IMR-90 (cell line): ENCODE results near the gene NKX6-2. TPM values are rescaled to one million over a fixed set of nuclear protein-coding genes. Genes with fewer than 3 reads are reported as not detected.

Source experiments
- ATAC-seq: fragments of 200-7000 bp; cut with Tn5 transposase; 2 replicates; pipeline ENCODE4 v1.9.1; 2020; ENCODE audit warnings: low read depth, mild to moderate bottlenecking, moderate library complexity
- BruUV-seq: library from RNA; stranded (reverse); fragments of 400-500 nt; replicated peaks from 2 replicates; lab custom pipeline; 2021; lab: Mats Ljungman, UMichigan
- CTCF ChIA-PET: fragments of 300-600 bp; formaldehyde crosslinking; extraction: SDS; loops from one replicate; lab custom pipeline; 2021; ENCODE audit warnings: antibody characterized with exemption; lab: Yijun Ruan, JAX
- POLR2A ChIA-PET: fragments of 300-600 bp; sonication (Branson Sonifier 250); formaldehyde crosslinking; loops from one replicate; lab custom pipeline; 2022; ENCODE audit warnings: antibody characterized with exemption; ENCODE audit not compliant: unreplicated experiment; lab: Charles Lee
- DNase-seq: peaks from one replicate; pipeline ENCODE4 v3.0.0; 2013
- H2AFZ ChIP-seq: replicated peaks from 2 replicates; pipeline ENCODE3; 2013; ENCODE audit warnings: low read length, mild to moderate bottlenecking; ENCODE audit not compliant: poor library complexity
- H2AK5ac ChIP-seq: 2 replicates; pipeline ENCODE4 v1.6.1; 2013; ENCODE audit warnings: low read depth, low read length, inconsistent platforms
- H2AK9ac ChIP-seq: replicated peaks from 2 replicates; pipeline ENCODE3; 2013; ENCODE audit warnings: mild to moderate bottlenecking, low read depth, low read length, moderate library complexity; ENCODE audit not compliant: poor library complexity
- H2BK120ac ChIP-seq: 2 replicates; pipeline ENCODE4 v1.6.1; 2013; ENCODE audit warnings: low read depth, low read length, inconsistent platforms
- H2BK15ac ChIP-seq: 3 replicates; pipeline ENCODE4 v1.6.1; 2013; ENCODE audit warnings: low read depth, low read length, inconsistent platforms
- H2BK20ac ChIP-seq: 2 replicates; pipeline ENCODE4 v1.6.1; 2013; ENCODE audit warnings: low read depth, mild to moderate bottlenecking, inconsistent platforms, low read length, moderate library complexity
- H2BK5ac ChIP-seq: 2 replicates; pipeline ENCODE4 v1.6.1; 2013; ENCODE audit warnings: mild to moderate bottlenecking, low read depth, low read length, inconsistent platforms; ENCODE audit not compliant: poor library complexity, severe bottlenecking
- H3K14ac ChIP-seq: replicated peaks from 2 replicates; pipeline ENCODE4 v1.6.1; 2013; ENCODE audit warnings: low read depth, low read length, inconsistent platforms
- H3K18ac ChIP-seq: 2 replicates; pipeline ENCODE4 v1.6.1; 2013; ENCODE audit warnings: low read depth, low read length, control low read depth
- H3K23ac ChIP-seq: 2 replicates; pipeline ENCODE4 v1.6.1; 2013; ENCODE audit warnings: low read depth, low read length, inconsistent platforms
- H3K27ac ChIP-seq: 2 replicates; pipeline ENCODE4 v1.5.1; 2013; ENCODE audit warnings: mild to moderate bottlenecking, control low read depth, low read length; ENCODE audit not compliant: insufficient read depth
- H3K27me3 ChIP-seq: 2 replicates; pipeline ENCODE4 v1.6.1; 2013; ENCODE audit warnings: low read length; ENCODE audit not compliant: control insufficient read depth, insufficient read depth
- H3K36me3 ChIP-seq: 2 replicates; pipeline ENCODE4 v1.6.1; 2013; ENCODE audit warnings: low read length, mixed read lengths; ENCODE audit not compliant: control insufficient read depth, insufficient read depth
- H3K4ac ChIP-seq: 2 replicates; pipeline ENCODE4 v1.6.1; 2013; ENCODE audit warnings: low read depth, low read length, inconsistent platforms
- H3K4me1 ChIP-seq: 2 replicates; pipeline ENCODE4 v1.6.1; 2013; ENCODE audit warnings: low read length, mixed read lengths; ENCODE audit not compliant: control insufficient read depth, insufficient read depth
- H3K4me2 ChIP-seq: 2 replicates; pipeline ENCODE4 v1.6.1; 2013; ENCODE audit warnings: low read depth, mild to moderate bottlenecking, control low read depth, low read length, moderate library complexity
- H3K4me3 ChIP-seq: 2 replicates; pipeline ENCODE4 v1.5.1; 2013; ENCODE audit warnings: low read depth, mild to moderate bottlenecking, control low read depth, low read length, moderate library complexity; ENCODE audit not compliant: insufficient read depth
- H3K56ac ChIP-seq: 2 replicates; pipeline ENCODE4 v1.6.1; 2013; ENCODE audit warnings: low read length, inconsistent platforms; ENCODE audit not compliant: insufficient read depth; ENCODE audit errors: extremely low read depth
- H3K79me1 ChIP-seq, 2 experiments: 2 replicates each; pipeline ENCODE4 v1.6.1; 2013; ENCODE audit warnings: low read length in 2 of 2, inconsistent platforms in 1 of 2, low read depth in 1 of 2
- H3K9ac ChIP-seq: 2 replicates; pipeline ENCODE4 v1.6.1; 2013; ENCODE audit warnings: low read depth, low read length, control low read depth
- H3K9me1 ChIP-seq: 2 replicates; pipeline ENCODE4 v1.6.1; 2013; ENCODE audit warnings: low read length, inconsistent platforms; ENCODE audit not compliant: insufficient read depth
- H3K9me3 ChIP-seq: 2 replicates; pipeline ENCODE4 v1.6.1; 2013; ENCODE audit warnings: low read length; ENCODE audit not compliant: control insufficient read depth, insufficient read depth
- H4K20me1 ChIP-seq: 2 replicates; pipeline ENCODE4 v1.6.1; 2013; ENCODE audit warnings: low read length, inconsistent platforms; ENCODE audit not compliant: insufficient read depth
- H4K5ac ChIP-seq: 2 replicates; pipeline ENCODE4 v1.6.1; 2013; ENCODE audit warnings: mild to moderate bottlenecking, low read depth, low read length, control low read depth
- H4K8ac ChIP-seq, 2 experiments: 2 replicates each; pipeline ENCODE4 v1.6.1; 2013; ENCODE audit warnings: low read depth in 2 of 2, low read length in 2 of 2, control low read depth in 1 of 2, inconsistent platforms in 1 of 2
- H4K91ac ChIP-seq: 2 replicates; pipeline ENCODE4 v1.6.1; 2013; ENCODE audit warnings: low read depth, low read length, inconsistent platforms; ENCODE audit not compliant: insufficient read depth
- BHLHE40 ChIP-seq: fragments of 150-350 bp; IDR thresholded peaks from 2 replicates; pipeline ENCODE4 v1.6.1; 2016; ENCODE audit warnings: mild to moderate bottlenecking, low read depth, low read length
- CEBPB ChIP-seq: IDR thresholded peaks from 2 replicates; pipeline ENCODE4 v1.6.1; 2012; ENCODE audit warnings: low read depth, low read length, improper control_type of control experiment
- CHD1 ChIP-seq: IDR thresholded peaks from 2 replicates; pipeline ENCODE4 v1.6.1; 2012; ENCODE audit warnings: low read depth, low read length, improper control_type of control experiment
- FOS ChIP-seq: fragments of 150-350 bp; IDR thresholded peaks from 2 replicates; pipeline ENCODE4 v1.6.1; 2016; ENCODE audit warnings: low read depth, low read length
- MAFK ChIP-seq: IDR thresholded peaks from 2 replicates; pipeline ENCODE4 v1.6.1; 2012; ENCODE audit warnings: low read depth, low read length, improper control_type of control experiment
- MAZ ChIP-seq: IDR thresholded peaks from 2 replicates; pipeline ENCODE4 v1.6.1; 2012; ENCODE audit warnings: low read depth, mild to moderate bottlenecking, low read length, improper control_type of control experiment, moderate library complexity, borderline replicate concordance
- MXI1 ChIP-seq: IDR thresholded peaks from 2 replicates; pipeline ENCODE4 v1.6.1; 2012; ENCODE audit warnings: low read depth, mild to moderate bottlenecking, low read length, moderate library complexity, borderline replicate concordance
- NFE2L2 ChIP-seq: fragments of 150-350 bp; IDR thresholded peaks from 2 replicates; pipeline ENCODE4 v1.6.1; 2016; ENCODE audit warnings: low read depth, mild to moderate bottlenecking, low read length
- POLR2A ChIP-seq: IDR thresholded peaks from 2 replicates; pipeline ENCODE4 v1.6.1; 2012; ENCODE audit warnings: mild to moderate bottlenecking, low read depth, low read length
- RAD21 ChIP-seq: IDR thresholded peaks from 2 replicates; pipeline ENCODE4 v1.6.1; 2012; ENCODE audit warnings: low read length, improper control_type of control experiment
- RCOR1 ChIP-seq: IDR thresholded peaks from 2 replicates; pipeline ENCODE4 v1.6.1; 2012; ENCODE audit warnings: mild to moderate bottlenecking, low read length, improper control_type of control experiment; ENCODE audit not compliant: insufficient replicate concordance
- RFX5 ChIP-seq: IDR thresholded peaks from 2 replicates; pipeline ENCODE4 v1.8.0; 2012; ENCODE audit warnings: low read depth, mild to moderate bottlenecking, low read length, moderate library complexity
- SMC3 ChIP-seq: fragments of 150-350 bp; IDR thresholded peaks from 2 replicates; pipeline ENCODE4 v1.6.1; 2016; ENCODE audit warnings: low read depth, mild to moderate bottlenecking, antibody characterized with exemption, low read length, moderate library complexity
- WGBS, 2 experiments: methylation state at CpG; one replicate each; pipeline versions ENCODE4 v1.1.5 to v1.1.7; 2013; ENCODE audit warnings: missing lambda C conversion rate in 2 of 2; ENCODE audit not compliant: insufficient read length in 1 of 2; ENCODE audit errors: extremely low coverage in 2 of 2; 5-methylcytosine and 5-hydroxymethylcytosine counted together
- dilution Hi-C: fragments of 300-500 bp; cut with HindIII; formaldehyde crosslinking; loops from one replicate; pipeline ENCODE4 v1.14.3; 2018; ENCODE audit warnings: low sequenced_read_pairs; ENCODE audit not compliant: unreplicated experiment
- in situ Hi-C: fragments of 300-500 bp; cut with MboI; formaldehyde crosslinking; loops from 3 replicates; pipeline ENCODE4 v1.14.3; 2019; ENCODE audit warnings: low sequenced_read_pairs, inconsistent platforms, mixed read lengths
- intact Hi-C: fragments of 100-400 bp; cut with micrococcal nuclease; formaldehyde crosslinking; loops from 2 replicates; pipeline ENCODE4 v1.10.0; 2022
- polyA plus RNA-seq, 3 experiments: library from polyadenylated mRNA; depleted of rRNA; stranded (reverse); fragments of >200 nt; gene quantifications; 2 replicates each; pipeline ENCODE4 v1.2.3, GENCODE V29; 2012; ENCODE audit warnings: low replicate concordance in 1 of 3
- total RNA-seq: library from RNA; depleted of rRNA; stranded (reverse); fragments of >200 nt; gene quantifications from 2 replicates; pipeline ENCODE4 v1.2.3, GENCODE V29; 2012
- TF ChIP-seq, protein P1 (sequence below): fragments of 150-350 bp; IDR thresholded peaks from 2 replicates; pipeline ENCODE4 v1.6.1; 2016; ENCODE audit warnings: low read depth, mild to moderate bottlenecking, low read length, moderate library complexity, borderline replicate concordance
- TF ChIP-seq, protein P2 (sequence below): conservative IDR thresholded peaks from 2 replicates; pipeline ENCODE4 v1.5.1; 2012; ENCODE audit warnings: mild to moderate bottlenecking, low read depth, low read length, improper control_type of control experiment
- TF ChIP-seq, protein P3 (sequence below): fragments of 150-350 bp; IDR thresholded peaks from 2 replicates; pipeline ENCODE4 v1.6.1; 2017; ENCODE audit warnings: mild to moderate bottlenecking, antibody characterized with exemption, low read length, low read depth

NKX6-2 gene
- total and polyA plus RNA-seq, 2 of the 4 experiments (the other 2 are of a cell fraction), result not detected

DNA sequence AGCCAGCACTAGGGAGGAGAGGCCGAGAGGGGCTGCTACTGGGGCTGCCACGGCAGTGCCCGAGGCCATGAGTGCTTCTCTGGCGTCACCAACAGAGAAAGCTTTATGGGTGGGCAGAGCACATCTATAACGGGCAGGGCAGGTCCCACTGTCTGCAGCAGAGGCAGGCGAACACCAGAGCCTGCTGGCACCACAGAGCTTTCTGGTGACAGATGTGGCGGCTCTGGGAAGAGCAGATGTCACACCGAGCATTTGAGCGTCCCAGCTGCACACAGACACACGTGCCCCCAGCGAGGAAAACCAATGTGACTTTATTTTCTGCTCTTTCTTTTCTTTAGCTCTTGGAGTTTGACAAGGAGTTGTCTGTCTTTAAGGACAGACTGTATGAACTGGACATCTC is 20.5 kb downstream of the NKX6-2 start:
- H3K79me1 ChIP-seq, result no peaks in the 10 kb centered on the region
- H2BK5ac ChIP-seq, result no peak overlapping the region
- ATAC-seq (no peak), DNase-seq (no peak)
- BruUV-seq, result no TSS peak
- in situ Hi-C loops (no loop called here), dilution Hi-C loops (no loop called here), intact Hi-C loops (no loop called here)
- no peak overlapping the region for H2BK20ac ChIP-seq
- no peak overlapping the region for H2AK9ac ChIP-seq
- H3K27me3 ChIP-seq, result no peaks in the 10 kb centered on the region
- no peak overlapping the region for H3K14ac ChIP-seq
- TF ChIP-seq, protein P1, sequence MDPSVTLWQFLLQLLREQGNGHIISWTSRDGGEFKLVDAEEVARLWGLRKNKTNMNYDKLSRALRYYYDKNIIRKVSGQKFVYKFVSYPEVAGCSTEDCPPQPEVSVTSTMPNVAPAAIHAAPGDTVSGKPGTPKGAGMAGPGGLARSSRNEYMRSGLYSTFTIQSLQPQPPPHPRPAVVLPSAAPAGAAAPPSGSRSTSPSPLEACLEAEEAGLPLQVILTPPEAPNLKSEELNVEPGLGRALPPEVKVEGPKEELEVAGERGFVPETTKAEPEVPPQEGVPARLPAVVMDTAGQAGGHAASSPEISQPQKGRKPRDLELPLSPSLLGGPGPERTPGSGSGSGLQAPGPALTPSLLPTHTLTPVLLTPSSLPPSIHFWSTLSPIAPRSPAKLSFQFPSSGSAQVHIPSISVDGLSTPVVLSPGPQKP, result no peak
- TF ChIP-seq CHD1 (no peak), MXI1 (no peak), MAZ (no peak), RAD21 (no peak), BHLHE40 (no peak), RFX5 (no peak), CEBPB (no peak), FOS (no peak), POLR2A (no peak), RCOR1 (no peak), SMC3 (no peak), MAFK (no peak), NFE2L2 (no peak)
- TF ChIP-seq, protein P2, sequence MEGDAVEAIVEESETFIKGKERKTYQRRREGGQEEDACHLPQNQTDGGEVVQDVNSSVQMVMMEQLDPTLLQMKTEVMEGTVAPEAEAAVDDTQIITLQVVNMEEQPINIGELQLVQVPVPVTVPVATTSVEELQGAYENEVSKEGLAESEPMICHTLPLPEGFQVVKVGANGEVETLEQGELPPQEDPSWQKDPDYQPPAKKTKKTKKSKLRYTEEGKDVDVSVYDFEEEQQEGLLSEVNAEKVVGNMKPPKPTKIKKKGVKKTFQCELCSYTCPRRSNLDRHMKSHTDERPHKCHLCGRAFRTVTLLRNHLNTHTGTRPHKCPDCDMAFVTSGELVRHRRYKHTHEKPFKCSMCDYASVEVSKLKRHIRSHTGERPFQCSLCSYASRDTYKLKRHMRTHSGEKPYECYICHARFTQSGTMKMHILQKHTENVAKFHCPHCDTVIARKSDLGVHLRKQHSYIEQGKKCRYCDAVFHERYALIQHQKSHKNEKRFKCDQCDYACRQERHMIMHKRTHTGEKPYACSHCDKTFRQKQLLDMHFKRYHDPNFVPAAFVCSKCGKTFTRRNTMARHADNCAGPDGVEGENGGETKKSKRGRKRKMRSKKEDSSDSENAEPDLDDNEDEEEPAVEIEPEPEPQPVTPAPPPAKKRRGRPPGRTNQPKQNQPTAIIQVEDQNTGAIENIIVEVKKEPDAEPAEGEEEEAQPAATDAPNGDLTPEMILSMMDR, result no peak
- TF ChIP-seq, protein P3, sequence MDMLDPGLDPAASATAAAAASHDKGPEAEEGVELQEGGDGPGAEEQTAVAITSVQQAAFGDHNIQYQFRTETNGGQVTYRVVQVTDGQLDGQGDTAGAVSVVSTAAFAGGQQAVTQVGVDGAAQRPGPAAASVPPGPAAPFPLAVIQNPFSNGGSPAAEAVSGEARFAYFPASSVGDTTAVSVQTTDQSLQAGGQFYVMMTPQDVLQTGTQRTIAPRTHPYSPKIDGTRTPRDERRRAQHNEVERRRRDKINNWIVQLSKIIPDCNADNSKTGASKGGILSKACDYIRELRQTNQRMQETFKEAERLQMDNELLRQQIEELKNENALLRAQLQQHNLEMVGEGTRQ, result no peak
- no peaks in the 10 kb centered on the region for H4K20me1 ChIP-seq
- POLR2A ChIA-PET, result no interaction called here
- no peak overlapping the region for H3K18ac ChIP-seq
- no peaks in the 10 kb centered on the region for H3K4me1 ChIP-seq
- H3K9me1 ChIP-seq, result peaks cover 6% of the 10 kb centered on the region
- H4K91ac ChIP-seq, result no peak overlapping the region
- no peak overlapping the region for H3K23ac ChIP-seq
- H3K56ac ChIP-seq, result no peak overlapping the region
- H2AFZ ChIP-seq, result no peak overlapping the region
- WGBS, 2 experiments, result 90% methylated on average over 6 of the region's 11 CpGs; no CpG with 5 or more reads in 1 of the 2 experiments
- no peaks in the 10 kb centered on the region for H3K9me3 ChIP-seq
- no peak overlapping the region for H3K9ac ChIP-seq
- H3K4ac ChIP-seq, result no peak overlapping the region
- peaks cover 7% of the 10 kb centered on the region for H3K36me3 ChIP-seq
- H4K5ac ChIP-seq, result no peak overlapping the region
- H2BK15ac ChIP-seq, result no peak overlapping the region
- H3K4me2 ChIP-seq, result no peak overlapping the region
- CTCF ChIA-PET, result no interaction called here
- no peak overlapping the region for H3K27ac ChIP-seq
- no peak overlapping the region for H4K8ac ChIP-seq
- H3K4me3 ChIP-seq, result no peak overlapping the region
- no peak overlapping the region for H2BK120ac ChIP-seq
- no peak overlapping the region for H2AK5ac ChIP-seq
